HG03565 (cell line): ENCODE data around the gene CLRN1.

Experiments used
- ATAC-seq: cut with Tn5 transposase; IDR thresholded peaks from one replicate; pipeline ENCODE4 v1.9.1; 2021; ENCODE audit warnings: mild to moderate bottlenecking, moderate library complexity; ENCODE audit not compliant: unreplicated experiment

Gene CLRN1

GRCh38 chr3:150878290-150878689 is 94.2 kb downstream of the CLRN1 start:
- no peak for ATAC-seq

- ATAC-seq, result no peak
Observed at GRCh38 chr3:150877303-150877702, 95.2 kb downstream of the CLRN1 start.

GRCh38 chr3:150876611-150877265 is 95.8 kb downstream of the CLRN1 start:
- no peak for ATAC-seq
